Tibial nerve (tissue), 4 donors: ENCODE results near the gene COPE. TPM values are rescaled to one million over a fixed set of nuclear protein-coding genes. Genes with fewer than 3 reads are reported as not detected.

ENCODE experiments used
- DNase-seq, 2 donors: peaks; one replicate each; pipeline ENCODE4 v3.0.0-alpha.2; 2019; ENCODE audit warnings: low spot score in 2 of 2
- H3K27ac ChIP-seq, 4 donors: fragments of 200-600 bp; sonication (generic) in 3 of 4; one replicate each; pipeline ENCODE4 v1.5.1; 2017 to 2019; ENCODE audit warnings: mild to moderate bottlenecking in 1 of 4
- H3K27me3 ChIP-seq, 2 donors: fragments of 200-600 bp; sonication (generic) in 1 of 2; one replicate each; pipeline versions ENCODE4 v1.5.1 to v1.6.0; 2017 to 2019
- H3K36me3 ChIP-seq, 3 donors: fragments of 200-600 bp; sonication (generic); one replicate each; pipeline ENCODE4 v1.5.1; 2018 to 2019
- H3K4me1 ChIP-seq, 4 donors: fragments of 200-600 bp; sonication (generic) in 3 of 4; one replicate each; pipeline ENCODE4 v1.5.1; 2017 to 2019
- H3K4me3 ChIP-seq, 4 donors: fragments of 200-600 bp; sonication (generic) in 3 of 4; one replicate each; pipeline ENCODE4 v1.5.1; 2017 to 2019; ENCODE audit warnings: mild to moderate bottlenecking in 1 of 4, moderate library complexity in 1 of 4
- H3K9me3 ChIP-seq, 4 donors: fragments of 200-600 bp; sonication (generic) in 3 of 4; one replicate each; pipeline ENCODE4 v1.5.1; 2017 to 2019
- EP300 ChIP-seq, 2 donors: sonication (generic); formaldehyde crosslinking; IDR thresholded peaks; one replicate each; pipeline ENCODE4 v1.6.1; 2017; ENCODE audit warnings: antibody characterized with exemption in 2 of 2, mild to moderate bottlenecking in 1 of 2
- POLR2A ChIP-seq, 2 donors: fragments of 450-650 bp; IDR thresholded peaks; one replicate each; pipeline ENCODE4 v1.6.1; 2017; ENCODE audit warnings: antibody characterized with exemption in 2 of 2, mild to moderate bottlenecking in 2 of 2, moderate library complexity in 2 of 2
- WGBS, 2 donors: methylation state at CpG; one replicate each; pipeline ENCODE4 v1.1.5; 2018; 5-methylcytosine and 5-hydroxymethylcytosine counted together
- total RNA-seq, 4 donors: library from RNA; depleted of rRNA; stranded (reverse); fragments of >200 nt; gene quantifications; one replicate each; pipeline ENCODE4 v1.1.0, GENCODE V29; 2016
- TF ChIP-seq, protein P1 (sequence below), 5 experiments: fragments of 200-600 bp in 3 of 5; fragments of 450-650 bp in 2 of 5; sonication (generic) in 3 of 5; IDR thresholded peaks; one replicate each; pipeline ENCODE4 v1.5.1; 2016 to 2019; ENCODE audit warnings: antibody characterized with exemption in 5 of 5, mild to moderate bottlenecking in 3 of 5, moderate library complexity in 2 of 5

Gene COPE
- total RNA-seq, 4 donors from 2014 or later, result 151 to 266 (median 183) TPM

- H3K9me3 ChIP-seq, result no peaks in the 10 kb centered on the region
- WGBS, 2 donors, result 88 to 90% methylated on average over 14 to 19 of the region's 20 CpGs
- H3K27me3 ChIP-seq, result peaks cover 0 to 13% of the 10 kb centered on the region in 2 donors
- peaks cover 0 to 66% (median 5%) of the 10 kb centered on the region in 3 donors for H3K36me3 ChIP-seq
- DNase-seq, result no peak
- TF ChIP-seq, protein P1, sequence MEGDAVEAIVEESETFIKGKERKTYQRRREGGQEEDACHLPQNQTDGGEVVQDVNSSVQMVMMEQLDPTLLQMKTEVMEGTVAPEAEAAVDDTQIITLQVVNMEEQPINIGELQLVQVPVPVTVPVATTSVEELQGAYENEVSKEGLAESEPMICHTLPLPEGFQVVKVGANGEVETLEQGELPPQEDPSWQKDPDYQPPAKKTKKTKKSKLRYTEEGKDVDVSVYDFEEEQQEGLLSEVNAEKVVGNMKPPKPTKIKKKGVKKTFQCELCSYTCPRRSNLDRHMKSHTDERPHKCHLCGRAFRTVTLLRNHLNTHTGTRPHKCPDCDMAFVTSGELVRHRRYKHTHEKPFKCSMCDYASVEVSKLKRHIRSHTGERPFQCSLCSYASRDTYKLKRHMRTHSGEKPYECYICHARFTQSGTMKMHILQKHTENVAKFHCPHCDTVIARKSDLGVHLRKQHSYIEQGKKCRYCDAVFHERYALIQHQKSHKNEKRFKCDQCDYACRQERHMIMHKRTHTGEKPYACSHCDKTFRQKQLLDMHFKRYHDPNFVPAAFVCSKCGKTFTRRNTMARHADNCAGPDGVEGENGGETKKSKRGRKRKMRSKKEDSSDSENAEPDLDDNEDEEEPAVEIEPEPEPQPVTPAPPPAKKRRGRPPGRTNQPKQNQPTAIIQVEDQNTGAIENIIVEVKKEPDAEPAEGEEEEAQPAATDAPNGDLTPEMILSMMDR (IDR thresholded peaks at IDR 0.05), result no peak
- TF ChIP-seq POLR2A (IDR thresholded peaks at IDR 0.05), result no peak
- no peak for TF ChIP-seq EP300 (IDR thresholded peaks at IDR 0.05)
- H3K27ac ChIP-seq, result no peak overlapping the region
- peaks cover 0 to 25% (median 8%) of the 10 kb centered on the region in 4 donors for H3K4me1 ChIP-seq
- H3K4me3 ChIP-seq, result no peak overlapping the region
These were observed 19.3 kb downstream of the COPE start for GRCh38 chr19:18899624-18900560.

DNA sequence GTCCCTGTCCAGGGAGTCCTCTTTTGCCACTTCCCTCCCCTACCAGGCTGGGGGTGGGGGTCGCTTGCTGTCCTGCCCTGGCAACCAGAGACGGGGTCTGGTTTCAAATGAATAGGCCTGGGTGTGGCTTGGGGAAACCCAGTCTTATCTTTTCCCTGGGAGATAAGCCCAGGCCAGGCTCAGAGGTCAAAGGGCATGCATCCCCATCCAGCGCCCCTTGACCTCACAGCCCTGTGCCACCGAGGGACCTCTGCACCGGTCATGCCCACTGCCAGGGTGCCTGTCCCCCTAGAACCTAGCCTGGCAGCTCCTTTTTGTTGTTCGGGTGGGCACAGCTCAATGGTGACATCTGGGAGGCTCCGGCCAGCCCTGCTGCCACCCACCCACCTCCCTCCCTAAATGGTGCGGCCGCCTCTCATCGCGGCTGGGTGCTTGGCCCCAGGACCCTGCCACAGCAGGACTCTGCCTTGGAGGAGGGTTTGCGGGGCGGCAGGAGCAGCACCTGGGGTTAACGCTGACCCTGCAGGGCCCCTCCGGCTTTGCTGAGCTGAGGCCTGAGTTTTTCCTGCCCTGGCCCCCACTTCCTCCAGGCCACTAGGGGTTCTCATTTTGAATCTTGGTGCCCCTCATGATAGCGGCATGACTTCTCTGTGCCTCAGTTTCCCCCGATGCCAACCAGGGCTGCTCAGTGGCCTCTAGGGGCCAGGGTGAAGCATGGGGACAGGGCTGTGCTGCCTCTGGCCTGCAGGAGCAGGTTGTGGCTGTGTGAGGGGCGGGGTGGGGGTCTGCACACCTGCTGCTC lies 20.4 kb downstream of the COPE start:
- H3K36me3 ChIP-seq, result peaks cover 0 to 55% (median 5%) of the 10 kb centered on the region in 3 donors
- no peak for DNase-seq

DNA sequence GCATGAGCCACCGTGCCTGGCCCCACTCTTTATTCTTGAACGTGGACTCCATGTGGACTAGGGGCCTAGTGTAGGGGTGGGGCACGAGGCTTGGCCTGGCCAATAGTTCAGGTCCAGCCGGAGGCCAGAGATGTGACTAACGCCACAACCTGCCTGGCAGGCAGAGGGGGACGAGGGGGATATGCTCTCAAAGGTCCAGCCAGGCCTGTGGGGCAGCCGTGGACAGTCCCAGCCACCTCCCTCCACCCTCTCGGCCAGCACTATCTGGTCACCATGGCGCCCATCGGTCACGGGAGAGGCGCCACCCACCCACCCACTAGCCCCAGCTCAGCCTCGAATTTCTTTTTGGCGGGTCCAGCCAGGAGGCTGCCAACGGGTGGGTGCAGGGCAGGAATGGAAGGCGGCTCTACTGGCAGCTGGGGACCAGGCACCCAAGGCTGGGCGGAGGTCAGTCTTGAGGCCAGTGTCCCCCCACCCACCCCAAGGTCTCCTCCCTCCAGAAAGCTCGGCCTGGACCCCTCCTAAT lies 21.0 kb downstream of the COPE start:
- Histone ChIP-seq H3K36me3 (peaks cover 0 to 48% (median 5%) of the 10 kb centered on the region in 3 donors), H3K27ac (peak overlapping the region in 2 of 4 donors; percentile 28 to 61), H3K4me3 (no peak overlapping the region), H3K4me1 (peaks cover 0 to 41% (median 9%) of the 10 kb centered on the region in 4 donors), H3K27me3 (peaks cover 0 to 27% of the 10 kb centered on the region in 2 donors), H3K9me3 (no peaks in the 10 kb centered on the region)
- TF ChIP-seq, protein P1 (IDR thresholded peaks at IDR 0.05), result no peak
- TF ChIP-seq EP300 (IDR thresholded peaks at IDR 0.05), result no peak
- no peak for TF ChIP-seq POLR2A (IDR thresholded peaks at IDR 0.05)
- WGBS, 2 donors, result 42 to 43% methylated on average over 7 to 14 of the region's 18 CpGs
- DNase-seq, result no peak

More for the DNA sequence above, 20.4 kb downstream of the COPE start:
- 66 to 71% methylated on average over 10 to 12 of the region's 18 CpGs for WGBS, 2 donors
- H3K27me3 ChIP-seq, result peaks cover 0 to 24% of the 10 kb centered on the region in 2 donors
- H3K4me1 ChIP-seq, result peaks cover 0 to 36% (median 9%) of the 10 kb centered on the region in 4 donors
- H3K9me3 ChIP-seq, result no peaks in the 10 kb centered on the region
- no peak overlapping the region for H3K4me3 ChIP-seq
- peak overlapping the region in 2 of 4 donors; percentile 28 to 61 for H3K27ac ChIP-seq
- no peak for TF ChIP-seq POLR2A (IDR thresholded peaks at IDR 0.05)
- no peak for TF ChIP-seq EP300 (IDR thresholded peaks at IDR 0.05)
- TF ChIP-seq, protein P1 (IDR thresholded peaks at IDR 0.05), result no peak

GRCh38 chr19:18897094-18898029 lies 21.8 kb downstream of the COPE start:
- peak overlapping the region in 2 of 4 donors; percentile 28 to 85 for H3K27ac ChIP-seq
- peaks cover 0 to 41% (median 9%) of the 10 kb centered on the region in 4 donors for H3K4me1 ChIP-seq
- TF ChIP-seq EP300 (IDR thresholded peaks at IDR 0.05) (no peak), POLR2A (IDR thresholded peaks at IDR 0.05) (no peak)
- TF ChIP-seq, protein P1 (IDR thresholded peaks at IDR 0.05), result no peak
- H3K36me3 ChIP-seq, result peaks cover 0 to 43% (median 5%) of the 10 kb centered on the region in 3 donors
- WGBS, 2 donors, result 90 to 91% methylated on average over 25 of the region's 25 CpGs
- H3K27me3 ChIP-seq, result peaks cover 0 to 27% of the 10 kb centered on the region in 2 donors
- no peak for DNase-seq
- no peaks in the 10 kb centered on the region for H3K9me3 ChIP-seq
- H3K4me3 ChIP-seq, result no peak overlapping the region
